Glutamatergic neuron (in vitro differentiated cells): ENCODE data around the gene BRINP3. TPM values are rescaled to one million over a fixed set of nuclear protein-coding genes. Genes with fewer than 3 reads are reported as not detected.

Source experiments
- DNase-seq: peaks from one replicate; pipeline ENCODE4 v3.0.0; 2022
- H3K27ac Mint-ChIP-seq: one replicate; pipeline ENCODE4 v1.8.0; 2020; ENCODE audit warnings: mild to moderate bottlenecking, mixed read lengths, inconsistent platforms; ENCODE audit not compliant: unreplicated experiment
- H3K27me3 Mint-ChIP-seq: one replicate; pipeline ENCODE4 v1.8.0; 2020; ENCODE audit warnings: mild to moderate bottlenecking, moderate library complexity, mixed read lengths, inconsistent platforms; ENCODE audit not compliant: unreplicated experiment
- H3K36me3 Mint-ChIP-seq: one replicate; pipeline ENCODE4 v1.8.0; 2020; ENCODE audit warnings: mild to moderate bottlenecking, mixed read lengths, inconsistent platforms; ENCODE audit not compliant: unreplicated experiment
- H3K4me1 Mint-ChIP-seq: one replicate; pipeline ENCODE4 v1.8.0; 2020; ENCODE audit warnings: mild to moderate bottlenecking, low read depth, mixed read lengths, inconsistent platforms; ENCODE audit not compliant: unreplicated experiment
- H3K4me3 Mint-ChIP-seq: one replicate; pipeline ENCODE4 v1.8.0; 2020; ENCODE audit warnings: mild to moderate bottlenecking, mixed read lengths, inconsistent platforms; ENCODE audit not compliant: unreplicated experiment
- H3K9me3 Mint-ChIP-seq: one replicate; pipeline ENCODE4 v1.8.0; 2020; ENCODE audit warnings: mild to moderate bottlenecking, moderate library complexity, mixed read lengths, inconsistent platforms; ENCODE audit not compliant: unreplicated experiment
- total RNA-seq: library from RNA; stranded (reverse); fragmentation: NEBNext Ultra II Directional; extraction: Animal tissue kit (Norgen Biotek cat#: 25700); gene quantifications from one replicate; pipeline ENCODE4 v1.2.1, GENCODE V29; 2021; ENCODE audit not compliant: unreplicated experiment
- TF ChIP-seq, protein P1 (sequence below): fragments of 200-600 bp; sonication (generic); IDR thresholded peaks from one replicate; pipeline ENCODE4 v1.5.0; 2021; ENCODE audit not compliant: partially characterized antibody, unreplicated experiment

The BRINP3 gene
- total RNA-seq, 1 donor from 2014 or later = not detected

DNA sequence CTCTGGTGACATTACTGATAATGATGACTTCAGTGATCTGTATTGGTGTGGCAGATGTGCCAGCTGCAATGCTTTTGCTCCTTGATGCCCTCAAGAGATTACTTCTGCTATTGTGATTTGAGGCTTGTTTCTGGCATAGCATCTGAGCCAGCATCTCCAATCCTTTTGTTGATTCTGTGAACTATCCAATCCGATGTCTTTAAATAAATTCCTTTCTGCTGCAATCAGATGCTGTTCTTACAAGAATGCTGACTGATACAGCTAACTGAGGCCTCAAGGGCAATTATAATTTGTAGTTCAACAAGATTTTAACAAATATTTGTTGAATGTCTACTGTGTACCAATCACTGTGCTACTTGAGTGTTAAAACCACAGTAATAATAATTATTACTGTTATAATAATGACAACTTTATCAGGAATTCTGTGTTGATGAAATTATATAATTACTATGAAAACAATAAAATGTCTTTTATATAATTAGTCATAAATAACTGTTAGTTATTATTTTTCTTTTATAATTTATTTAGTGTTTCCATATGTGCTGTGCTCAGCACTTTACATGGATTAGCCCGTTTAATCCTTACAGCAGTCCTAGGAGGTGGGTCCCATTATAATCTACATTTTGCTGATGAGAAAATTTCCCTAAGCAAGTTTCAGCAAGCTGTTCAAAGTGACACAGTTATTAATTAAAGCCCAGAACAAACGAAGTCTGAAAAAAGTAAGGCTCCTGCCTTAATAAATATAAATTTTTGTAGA lies 308.2 kb downstream of the BRINP3 start:
- Mint-ChIP-seq H3K4me1 (peaks cover 6% of the 10 kb centered on the region), H3K4me3 (no peak overlapping the region), H3K36me3 (no peaks in the 10 kb centered on the region), H3K27ac (no peak overlapping the region), H3K9me3 (no peaks in the 10 kb centered on the region), H3K27me3 (no peaks in the 10 kb centered on the region)
- no peak for DNase-seq
- TF ChIP-seq, protein P1, sequence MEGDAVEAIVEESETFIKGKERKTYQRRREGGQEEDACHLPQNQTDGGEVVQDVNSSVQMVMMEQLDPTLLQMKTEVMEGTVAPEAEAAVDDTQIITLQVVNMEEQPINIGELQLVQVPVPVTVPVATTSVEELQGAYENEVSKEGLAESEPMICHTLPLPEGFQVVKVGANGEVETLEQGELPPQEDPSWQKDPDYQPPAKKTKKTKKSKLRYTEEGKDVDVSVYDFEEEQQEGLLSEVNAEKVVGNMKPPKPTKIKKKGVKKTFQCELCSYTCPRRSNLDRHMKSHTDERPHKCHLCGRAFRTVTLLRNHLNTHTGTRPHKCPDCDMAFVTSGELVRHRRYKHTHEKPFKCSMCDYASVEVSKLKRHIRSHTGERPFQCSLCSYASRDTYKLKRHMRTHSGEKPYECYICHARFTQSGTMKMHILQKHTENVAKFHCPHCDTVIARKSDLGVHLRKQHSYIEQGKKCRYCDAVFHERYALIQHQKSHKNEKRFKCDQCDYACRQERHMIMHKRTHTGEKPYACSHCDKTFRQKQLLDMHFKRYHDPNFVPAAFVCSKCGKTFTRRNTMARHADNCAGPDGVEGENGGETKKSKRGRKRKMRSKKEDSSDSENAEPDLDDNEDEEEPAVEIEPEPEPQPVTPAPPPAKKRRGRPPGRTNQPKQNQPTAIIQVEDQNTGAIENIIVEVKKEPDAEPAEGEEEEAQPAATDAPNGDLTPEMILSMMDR = no peak

DNA sequence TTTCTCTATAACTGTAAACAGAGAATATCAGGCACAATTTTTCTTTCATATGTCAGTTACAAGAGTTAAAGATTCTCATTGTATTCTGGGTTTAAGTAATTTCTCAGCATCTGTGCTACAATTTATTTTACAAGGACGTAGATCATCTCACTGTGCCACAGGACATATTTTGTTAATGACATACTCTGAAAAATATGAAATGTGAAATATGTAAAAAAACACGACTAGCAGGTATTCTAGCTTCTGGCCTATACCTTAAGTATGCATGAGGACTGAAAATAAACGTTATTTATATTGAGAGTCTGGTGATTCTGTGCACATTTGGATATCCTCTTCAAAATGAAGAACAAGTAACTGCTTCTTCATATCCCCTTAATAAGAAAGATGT lies 308.8 kb downstream of the BRINP3 start:
- H3K9me3 Mint-ChIP-seq = no peaks in the 10 kb centered on the region
- H3K4me3 Mint-ChIP-seq = no peak overlapping the region
- peaks cover 6% of the 10 kb centered on the region for H3K4me1 Mint-ChIP-seq
- H3K27ac Mint-ChIP-seq = no peak overlapping the region
- TF ChIP-seq, protein P1 = no peak
- DNase-seq = no peak
- H3K36me3 Mint-ChIP-seq = no peaks in the 10 kb centered on the region
- no peaks in the 10 kb centered on the region for H3K27me3 Mint-ChIP-seq

DNA sequence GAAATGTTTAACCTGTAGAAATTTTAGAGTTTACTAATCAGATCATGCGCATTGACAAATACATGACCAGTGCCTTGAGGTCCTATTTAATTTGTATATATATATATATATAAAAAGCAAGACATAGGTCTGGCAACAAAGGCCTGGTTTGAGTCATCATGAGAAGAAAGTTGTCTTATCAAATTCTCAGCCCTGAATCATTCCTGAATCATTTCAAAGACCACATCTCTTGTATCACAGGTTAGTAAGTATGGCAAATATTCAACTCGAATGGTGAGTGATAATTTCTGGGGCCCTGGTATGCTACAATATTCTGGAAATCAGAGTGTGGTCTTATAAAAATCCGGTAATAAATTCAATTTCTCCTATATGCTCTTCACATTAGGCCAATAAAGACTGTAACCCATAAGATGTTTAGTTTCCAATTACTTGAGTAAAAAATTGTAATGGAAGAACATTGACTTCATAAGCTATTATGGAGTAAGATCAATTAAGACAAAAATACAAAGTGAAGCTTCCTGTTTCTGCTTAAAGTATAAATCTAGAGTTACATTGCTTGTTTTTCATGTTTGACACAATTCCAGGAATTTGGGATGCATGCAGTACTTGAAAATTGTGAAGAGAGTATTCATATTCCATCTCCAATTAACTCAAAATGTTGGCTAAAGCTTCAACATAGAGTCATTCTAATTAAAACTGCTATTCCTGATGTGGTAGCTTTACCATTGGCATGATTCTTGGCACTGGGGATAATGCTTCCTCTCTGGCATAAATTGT lies 309.4 kb downstream of the BRINP3 start:
- no peak for DNase-seq
- Mint-ChIP-seq H3K27me3 (no peaks in the 10 kb centered on the region), H3K4me1 (peaks cover 6% of the 10 kb centered on the region), H3K27ac (no peak overlapping the region), H3K4me3 (no peak overlapping the region), H3K9me3 (no peaks in the 10 kb centered on the region), H3K36me3 (no peaks in the 10 kb centered on the region)
- TF ChIP-seq, protein P1 = no peak

DNA sequence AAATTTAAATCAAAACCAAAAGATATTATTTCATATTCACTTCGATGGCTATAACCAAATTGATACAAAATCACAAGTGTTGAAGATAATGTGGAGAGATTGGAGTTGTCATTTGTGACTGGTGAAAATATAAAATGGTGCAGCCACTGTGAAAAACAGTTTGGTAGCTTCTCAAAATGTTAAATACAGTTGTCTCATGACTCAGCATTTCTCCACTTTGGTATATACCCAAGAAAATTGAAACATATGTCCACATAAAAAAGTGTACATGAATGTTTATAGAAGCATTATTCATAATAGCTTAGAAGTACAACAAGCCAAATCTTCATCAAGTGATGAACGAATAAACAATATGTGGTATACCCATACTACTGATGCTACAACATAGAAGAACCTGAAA lies 318.5 kb downstream of the BRINP3 start:
- Mint-ChIP-seq H3K9me3 (no peaks in the 10 kb centered on the region), H3K36me3 (no peaks in the 10 kb centered on the region), H3K4me1 (no peaks in the 10 kb centered on the region), H3K4me3 (no peak overlapping the region), H3K27ac (no peak overlapping the region), H3K27me3 (no peaks in the 10 kb centered on the region)
- TF ChIP-seq, protein P1 = no peak
- DNase-seq = no peak

DNA sequence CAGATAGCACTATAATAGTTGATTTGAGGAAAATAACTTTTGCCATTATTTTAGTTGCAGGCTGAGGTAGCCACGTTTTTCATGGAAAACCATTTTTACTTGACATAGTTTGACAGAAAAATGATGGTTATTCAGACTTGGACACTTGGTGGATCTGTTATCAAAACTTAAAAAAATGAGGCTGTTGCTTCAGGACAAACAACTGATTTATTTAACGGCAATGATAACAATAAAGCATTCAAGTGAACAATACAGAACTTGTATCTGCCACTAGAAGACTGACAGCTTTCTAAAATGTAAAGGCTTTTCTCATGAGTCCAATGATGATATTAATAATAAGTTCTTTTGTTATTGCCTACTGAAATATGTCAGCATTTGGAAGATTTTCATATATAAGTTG lies 322.9 kb downstream of the BRINP3 start:
- Mint-ChIP-seq H3K4me1 (no peaks in the 10 kb centered on the region), H3K27me3 (no peaks in the 10 kb centered on the region), H3K4me3 (no peak overlapping the region), H3K27ac (no peak overlapping the region), H3K9me3 (no peaks in the 10 kb centered on the region), H3K36me3 (no peaks in the 10 kb centered on the region)
- DNase-seq = no peak
- TF ChIP-seq, protein P1 = no peak
